AML-193 (cell line): ENCODE data around the gene NOD1.
"Not testable (repeated sequence)": the region's sequence is repeated elsewhere in the genome, so short reads cannot be mapped to it uniquely, and the experiment has no call there.

ENCODE experiments used
- DNase-seq, 2 experiments: peaks; one replicate each; lab custom pipeline; 2025; lab: John Stamatoyannopoulos, UW

Gene NOD1

GRCh38 chr7:30421647-30422196 lies 56.9 kb downstream of the NOD1 start:
- no peak for DNase-seq

GRCh38 chr7:30420662-30421061 lies 57.9 kb downstream of the NOD1 start:
- no peak for DNase-seq

- not testable (repeated sequence) for DNase-seq
Measured at GRCh38 chr7:30420080-30420479, 58.5 kb downstream of the NOD1 start.

DNA sequence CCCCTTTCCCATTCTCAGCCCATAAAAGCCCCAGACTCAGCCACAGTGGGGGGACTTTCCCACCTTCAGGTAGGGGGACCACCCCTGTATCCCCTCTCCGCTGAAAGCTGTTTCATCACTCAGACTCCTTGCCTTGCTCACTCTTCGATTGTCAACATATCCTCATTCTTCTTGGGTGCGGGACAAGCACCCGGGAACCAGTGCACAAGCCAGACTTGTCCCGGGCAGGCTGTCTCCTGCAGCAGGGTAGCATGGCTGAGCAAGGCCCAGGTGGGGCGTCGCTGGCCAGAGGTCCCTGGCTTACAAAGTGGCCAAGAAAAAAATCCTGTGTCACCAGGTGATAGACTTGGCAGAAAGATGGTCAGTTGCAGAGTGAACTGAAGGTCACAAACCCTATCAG lies 64.7 kb downstream of the NOD1 start:
- no peak for DNase-seq

- peak; percentile 65 to 68 for DNase-seq
Measured at GRCh38 chr7:30412782-30413504, 65.6 kb downstream of the NOD1 start.

GRCh38 chr7:30411897-30412296 lies 66.7 kb downstream of the NOD1 start:
- no peak for DNase-seq

GRCh38 chr7:30411173-30411572 lies 67.4 kb downstream of the NOD1 start:
- DNase-seq, result peak; percentile 50 to 59

DNA sequence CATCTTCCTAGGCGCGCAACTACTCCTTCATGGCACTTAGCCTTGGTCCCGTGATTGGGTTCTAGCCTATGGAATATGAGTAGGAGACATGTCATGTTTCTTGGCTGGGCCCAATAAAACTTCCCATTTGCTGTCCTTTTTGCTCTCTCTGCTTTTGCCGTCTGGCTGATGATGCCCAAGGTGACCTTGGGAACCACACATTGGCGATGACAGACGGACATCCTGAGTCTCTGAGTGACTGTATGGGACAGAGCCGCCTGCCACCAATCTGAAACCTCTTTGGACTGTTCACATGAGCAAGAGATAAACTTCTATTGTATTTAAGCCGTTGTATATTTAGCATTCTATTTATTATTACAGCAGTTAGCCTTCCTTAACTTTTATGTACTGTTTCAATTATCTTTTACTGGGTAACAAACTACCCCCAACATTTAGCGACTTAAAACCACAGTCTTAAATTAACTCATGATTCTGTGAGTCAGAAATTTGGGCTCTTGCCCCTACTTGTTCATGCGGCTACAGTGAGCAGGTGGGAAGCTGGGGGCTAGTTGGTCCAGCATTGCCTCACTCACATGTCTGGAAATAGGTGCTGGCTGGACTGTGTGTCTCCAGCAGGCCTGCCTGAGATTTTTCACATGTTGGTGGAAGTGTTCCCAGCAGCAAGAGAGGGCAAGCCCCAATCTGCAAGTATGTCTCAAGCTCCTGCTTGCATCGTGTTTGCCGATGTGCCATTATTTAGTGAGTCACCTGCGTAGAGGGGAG lies 71.7 kb downstream of the NOD1 start:
- no peak for DNase-seq

DNA sequence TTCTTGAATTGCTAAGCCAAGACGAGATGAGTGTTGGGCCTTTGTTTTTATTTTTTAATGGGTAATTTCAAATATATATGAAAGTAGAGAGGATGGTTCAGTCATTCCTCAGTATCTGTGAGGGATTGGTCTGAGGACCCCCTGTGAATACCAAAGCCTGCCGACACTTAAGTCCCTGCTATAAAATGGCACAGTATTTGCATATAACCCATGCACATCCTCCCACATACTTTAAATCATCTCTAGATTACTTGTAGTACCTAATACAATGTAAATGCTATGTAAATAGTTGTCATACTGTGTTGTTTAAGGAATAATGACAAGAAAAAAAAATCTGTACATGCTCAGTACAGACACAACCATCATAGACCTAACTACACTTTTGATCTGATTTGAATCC lies 73.4 kb downstream of the NOD1 start:
- no peak for DNase-seq

GRCh38 chr7:30403477-30403876 lies 75.1 kb downstream of the NOD1 start:
- DNase-seq, result no peak

DNA sequence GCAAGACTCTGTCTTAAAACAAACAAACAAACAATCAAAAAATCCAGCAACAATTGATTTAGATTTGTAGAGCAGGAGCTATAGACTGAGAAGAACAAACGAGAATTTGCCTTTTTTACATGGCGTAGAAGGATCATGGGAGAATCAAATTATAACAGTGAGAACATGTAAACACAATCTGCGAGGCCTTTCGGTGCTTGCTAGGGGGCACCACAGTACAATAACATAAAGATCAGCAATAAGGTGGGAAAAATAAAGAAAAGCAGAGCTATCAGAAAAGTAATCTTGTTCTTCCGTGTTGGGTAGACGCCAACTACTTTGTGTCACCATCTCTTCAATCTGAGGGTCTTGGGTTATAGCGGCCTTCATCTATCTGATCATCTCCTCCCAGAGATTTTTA lies 82.2 kb downstream of the NOD1 start:
- no peak for DNase-seq

DNA sequence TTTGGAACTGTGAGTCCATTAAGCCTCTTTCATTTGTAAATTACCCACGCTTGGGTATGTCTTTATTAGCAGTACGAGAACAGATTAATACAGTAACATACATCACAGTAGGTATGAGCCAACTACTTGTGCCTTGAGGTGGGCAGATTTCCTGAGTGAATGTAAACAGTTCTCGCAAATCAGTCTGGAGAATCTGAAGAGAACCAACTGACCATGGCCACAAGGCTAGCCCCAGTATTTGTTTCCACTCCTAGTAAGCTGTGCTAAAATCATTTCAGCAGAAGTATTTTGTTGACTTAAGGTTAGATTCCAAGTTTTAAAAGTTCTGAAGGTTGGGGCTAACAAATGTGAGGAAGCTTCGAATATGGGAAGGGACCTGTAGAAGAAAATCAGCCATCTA lies 82.9 kb downstream of the NOD1 start:
- no peak for DNase-seq

DNA sequence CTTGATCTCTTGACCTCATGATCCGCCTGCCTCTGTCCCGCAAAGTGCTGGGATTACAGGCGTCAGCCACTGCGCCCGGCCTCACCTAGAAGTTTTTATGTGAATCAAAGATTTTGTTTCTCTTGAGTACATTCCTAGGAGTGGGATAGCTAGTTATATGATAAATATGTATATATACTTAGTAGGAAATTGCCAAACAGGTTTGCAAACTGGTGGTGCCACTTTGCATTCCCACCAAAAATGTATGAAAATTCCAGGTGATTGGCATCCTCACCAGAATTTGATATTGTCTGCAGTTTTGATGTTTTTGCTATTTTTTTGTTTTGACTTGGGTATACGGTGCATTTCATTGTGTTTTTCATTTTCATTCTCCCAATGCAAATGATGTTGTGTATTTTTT lies 86.8 kb downstream of the NOD1 start:
- DNase-seq, result no peak

DNA sequence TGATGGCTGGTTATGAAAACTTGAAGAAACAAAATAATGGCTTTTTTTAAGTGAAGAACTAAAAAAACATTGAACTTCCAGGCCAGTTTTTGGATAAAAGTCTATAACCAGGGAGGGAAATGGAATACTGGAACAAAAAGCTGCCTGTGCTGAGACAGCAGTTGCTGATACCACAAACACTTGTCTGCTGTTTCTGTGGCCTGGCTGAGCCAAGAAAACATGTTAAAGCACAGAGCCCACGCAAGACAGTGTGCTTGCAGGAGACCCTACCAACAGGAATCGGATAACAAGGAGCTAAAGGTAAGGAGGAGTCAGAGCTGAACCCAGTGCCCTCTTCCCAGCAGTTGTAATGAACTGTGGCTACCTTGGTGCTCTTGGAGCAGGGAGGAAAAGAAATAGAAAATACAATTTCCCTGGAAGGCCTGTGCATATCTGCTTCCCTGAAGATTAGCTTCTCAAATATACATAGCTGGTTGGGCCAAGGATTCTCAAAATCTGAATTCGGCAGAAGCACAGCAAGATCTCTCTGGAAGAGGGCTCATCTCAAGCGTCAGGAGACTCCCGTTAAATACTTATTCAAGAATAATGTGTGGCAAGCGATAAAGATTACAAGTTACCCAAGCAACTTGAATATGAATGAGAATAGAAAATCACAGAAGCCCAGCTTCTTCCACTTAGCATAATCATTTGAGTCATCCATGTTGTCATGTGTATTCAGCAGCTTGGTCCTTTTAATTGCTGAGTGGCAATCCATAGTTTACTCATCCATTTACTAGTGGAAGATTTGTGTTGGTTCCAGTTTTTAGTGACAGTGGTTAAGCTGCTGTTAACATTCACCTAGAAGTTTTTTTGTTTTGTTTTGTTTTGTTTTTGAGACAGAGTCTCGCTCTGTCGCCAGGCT lies 87.6 kb downstream of the NOD1 start:
- no peak for DNase-seq

DNA sequence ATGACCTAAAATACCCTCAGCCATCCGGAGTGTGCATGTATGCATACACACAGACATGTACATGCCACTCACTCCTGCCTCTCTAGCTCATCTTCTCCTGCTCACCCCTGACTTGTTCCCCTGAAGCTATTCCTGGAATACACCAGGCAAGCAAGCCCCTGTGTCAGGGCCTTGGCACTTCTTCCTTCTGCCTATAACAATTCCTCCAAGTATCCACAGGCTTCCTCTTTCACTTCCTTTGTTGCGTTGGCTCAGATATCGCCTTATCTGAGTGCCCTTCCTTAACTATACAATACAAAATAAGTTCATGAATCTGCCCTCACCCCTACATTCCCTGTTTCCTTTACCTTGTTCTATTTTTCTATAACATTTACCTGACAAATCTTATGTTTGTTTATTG lies 88.8 kb downstream of the NOD1 start:
- DNase-seq, result no peak

DNA sequence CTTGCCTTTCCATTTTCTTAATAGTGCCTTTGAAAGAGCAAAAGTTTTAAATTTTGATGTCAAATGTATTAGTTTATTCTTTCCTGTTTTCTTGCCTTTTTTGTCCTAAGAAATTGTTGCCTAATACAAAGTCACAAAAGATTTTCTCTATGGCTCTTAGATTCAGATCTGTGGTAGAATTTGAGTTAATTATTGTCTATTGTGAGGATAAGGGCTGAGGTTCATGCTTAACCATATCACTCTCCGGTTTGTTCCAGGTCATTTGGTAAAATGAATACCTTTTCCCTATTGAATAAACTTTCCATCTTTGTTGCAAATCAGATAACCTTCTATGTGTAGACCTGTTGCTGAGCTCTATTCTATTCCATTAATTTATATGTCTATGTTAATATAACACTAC lies 96.0 kb downstream of the NOD1 start:
- DNase-seq, result no peak

GRCh38 chr7:30380824-30381223 lies 97.8 kb downstream of the NOD1 start:
- DNase-seq, result not testable (repeated sequence)

DNA sequence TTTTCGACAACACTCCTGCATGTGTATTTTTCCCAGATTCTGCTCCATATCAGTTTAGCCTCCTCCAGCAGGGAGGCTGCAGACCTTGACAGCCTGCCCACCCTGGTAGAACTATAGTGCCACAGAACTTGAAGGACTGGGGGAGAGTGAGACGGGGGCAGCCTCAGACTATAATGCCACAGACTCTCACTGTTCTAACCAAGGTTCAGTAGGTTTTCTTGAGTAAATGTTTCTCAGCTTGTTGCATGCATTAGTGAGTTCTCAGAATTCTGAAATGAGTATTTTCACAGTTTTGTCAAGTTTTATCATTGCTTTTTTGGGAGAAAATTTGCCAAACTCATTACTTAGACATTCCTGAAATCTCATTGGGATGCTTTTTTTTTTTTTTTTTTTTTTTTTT lies 98.3 kb downstream of the NOD1 start:
- no peak for DNase-seq

DNA sequence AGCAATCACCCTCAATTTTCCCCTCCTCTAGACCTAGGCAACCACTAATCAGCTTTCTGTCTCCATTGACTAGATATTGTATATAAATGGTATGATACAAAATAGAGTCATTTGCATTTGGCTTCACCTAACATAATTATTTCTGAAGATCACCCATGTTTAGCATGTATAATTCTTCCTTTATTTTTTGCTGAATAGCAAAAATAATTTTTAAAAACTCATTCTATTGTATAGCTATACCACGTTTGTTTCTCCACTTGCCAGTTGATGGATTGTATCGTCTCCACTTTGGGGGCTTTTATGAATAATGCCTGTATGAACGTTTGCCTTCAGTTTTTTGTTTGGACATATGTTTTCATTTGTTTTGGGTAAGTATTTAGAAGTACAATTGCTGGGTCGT lies 98.8 kb downstream of the NOD1 start:
- no peak for DNase-seq

- DNase-seq, result no peak
Measured at GRCh38 chr7:30379131-30379530, 99.5 kb downstream of the NOD1 start.

DNA sequence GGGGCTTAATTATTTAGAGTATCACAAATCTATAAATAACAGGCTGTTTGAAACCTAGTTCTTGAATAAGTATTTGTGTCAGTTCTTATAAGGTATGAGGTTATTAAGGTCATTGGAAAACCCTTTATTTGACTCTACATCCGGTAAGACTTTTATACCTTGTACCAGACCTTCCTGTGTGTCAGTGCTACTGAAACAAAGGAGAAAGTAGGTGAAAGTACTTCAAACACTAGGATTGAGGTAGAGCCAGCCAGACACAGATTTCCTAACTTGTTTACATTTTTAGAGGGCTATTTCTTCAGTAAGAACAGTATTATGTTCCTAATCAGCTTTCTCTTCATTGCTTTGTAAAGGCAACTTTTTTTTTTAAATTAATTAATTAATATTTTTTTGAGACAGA lies 100.3 kb downstream of the NOD1 start:
- DNase-seq, result no peak
